ENCODE data around the gene PRKN. TPM values are rescaled to one million over a fixed set of nuclear protein-coding genes. Genes with fewer than 3 reads are reported as not detected.

The PRKN gene
- total and polyA plus RNA-seq, 2 experiments from 2014 or later = 0.10 to 0.84 TPM

- Histone ChIP-seq H3K4me3 (no peak overlapping the region), H4K20me1 (replicated peaks; ENCODE audit: insufficient read depth) (no peaks in the 10 kb centered on the region), H2AFZ (no peak overlapping the region), H3K4me2 (no peak overlapping the region), H3K27me3 (ENCODE audit: insufficient read depth) (no peaks in the 10 kb centered on the region), H3K36me3 (ENCODE audit: insufficient read depth) (no peaks in the 10 kb centered on the region), H3F3A (replicated peaks; ENCODE audit: low read depth) (no peaks in the 10 kb centered on the region), H3K27ac (ENCODE audit: low read depth) (no peak overlapping the region), H3K9me2 (ENCODE audit: insufficient read depth) (no peaks in the 10 kb centered on the region; the same call in 1 of the 2 replicates), H3K79me2 (replicated peaks; ENCODE audit: insufficient read depth) (no peaks in the 10 kb centered on the region), H3K4me1 (ENCODE audit: insufficient read depth) (no peaks in the 10 kb centered on the region)
- H3K27ac Mint-ChIP-seq = no peak overlapping the region
- H3K9me3 Mint-ChIP-seq = no peaks in the 10 kb centered on the region; the same call in 2 of the 3 replicates
- ATAC-seq (no peak), DNase-seq (ENCODE audit: low spot score) (no peak)
- peaks cover 2% of the 10 kb centered on the region for H3K27me3 Mint-ChIP-seq (ENCODE audit: insufficient read depth, low read depth, poor library complexity)
- H3K4me3 Mint-ChIP-seq = no peak overlapping the region
- TF ChIP-seq ZNF114 (CRISPR knock-in tag; IDR thresholded peaks at IDR 0.05) (no peak), POLR2AphosphoS5 (IDR thresholded peaks at IDR 0.05; ENCODE audit: low read depth) (no peak), ETS1 (IDR thresholded peaks at IDR 0.05) (no peak), ZNF331 (CRISPR knock-in tag; IDR thresholded peaks at IDR 0.05; ENCODE audit: low read depth) (no peak), JUNB (IDR thresholded peaks at IDR 0.05; ENCODE audit: unreplicated experiment) (no peak), REST (IDR thresholded peaks at IDR 0.05; ENCODE audit: unreplicated experiment) (no peak), CTCF (conservative IDR thresholded peaks at IDR 0.05; ENCODE audit: low read depth in 2 of 2) (no peak), STAT1 (IDR thresholded peaks at IDR 0.05; ENCODE audit: unreplicated experiment) (no peak), EZH2 (IDR thresholded peaks at IDR 0.05; ENCODE audit: low read depth, unreplicated experiment) (no peak), CREB1 (CRISPR knock-in tag; IDR thresholded peaks at IDR 0.05; ENCODE audit: low read depth) (no peak), EZH2phosphoT487 (IDR thresholded peaks at IDR 0.05; ENCODE audit: unreplicated experiment) (no peak), NANOG (IDR thresholded peaks at IDR 0.05; ENCODE audit: borderline replicate concordance) (no peak)
- TF ChIP-seq, protein P1, sequence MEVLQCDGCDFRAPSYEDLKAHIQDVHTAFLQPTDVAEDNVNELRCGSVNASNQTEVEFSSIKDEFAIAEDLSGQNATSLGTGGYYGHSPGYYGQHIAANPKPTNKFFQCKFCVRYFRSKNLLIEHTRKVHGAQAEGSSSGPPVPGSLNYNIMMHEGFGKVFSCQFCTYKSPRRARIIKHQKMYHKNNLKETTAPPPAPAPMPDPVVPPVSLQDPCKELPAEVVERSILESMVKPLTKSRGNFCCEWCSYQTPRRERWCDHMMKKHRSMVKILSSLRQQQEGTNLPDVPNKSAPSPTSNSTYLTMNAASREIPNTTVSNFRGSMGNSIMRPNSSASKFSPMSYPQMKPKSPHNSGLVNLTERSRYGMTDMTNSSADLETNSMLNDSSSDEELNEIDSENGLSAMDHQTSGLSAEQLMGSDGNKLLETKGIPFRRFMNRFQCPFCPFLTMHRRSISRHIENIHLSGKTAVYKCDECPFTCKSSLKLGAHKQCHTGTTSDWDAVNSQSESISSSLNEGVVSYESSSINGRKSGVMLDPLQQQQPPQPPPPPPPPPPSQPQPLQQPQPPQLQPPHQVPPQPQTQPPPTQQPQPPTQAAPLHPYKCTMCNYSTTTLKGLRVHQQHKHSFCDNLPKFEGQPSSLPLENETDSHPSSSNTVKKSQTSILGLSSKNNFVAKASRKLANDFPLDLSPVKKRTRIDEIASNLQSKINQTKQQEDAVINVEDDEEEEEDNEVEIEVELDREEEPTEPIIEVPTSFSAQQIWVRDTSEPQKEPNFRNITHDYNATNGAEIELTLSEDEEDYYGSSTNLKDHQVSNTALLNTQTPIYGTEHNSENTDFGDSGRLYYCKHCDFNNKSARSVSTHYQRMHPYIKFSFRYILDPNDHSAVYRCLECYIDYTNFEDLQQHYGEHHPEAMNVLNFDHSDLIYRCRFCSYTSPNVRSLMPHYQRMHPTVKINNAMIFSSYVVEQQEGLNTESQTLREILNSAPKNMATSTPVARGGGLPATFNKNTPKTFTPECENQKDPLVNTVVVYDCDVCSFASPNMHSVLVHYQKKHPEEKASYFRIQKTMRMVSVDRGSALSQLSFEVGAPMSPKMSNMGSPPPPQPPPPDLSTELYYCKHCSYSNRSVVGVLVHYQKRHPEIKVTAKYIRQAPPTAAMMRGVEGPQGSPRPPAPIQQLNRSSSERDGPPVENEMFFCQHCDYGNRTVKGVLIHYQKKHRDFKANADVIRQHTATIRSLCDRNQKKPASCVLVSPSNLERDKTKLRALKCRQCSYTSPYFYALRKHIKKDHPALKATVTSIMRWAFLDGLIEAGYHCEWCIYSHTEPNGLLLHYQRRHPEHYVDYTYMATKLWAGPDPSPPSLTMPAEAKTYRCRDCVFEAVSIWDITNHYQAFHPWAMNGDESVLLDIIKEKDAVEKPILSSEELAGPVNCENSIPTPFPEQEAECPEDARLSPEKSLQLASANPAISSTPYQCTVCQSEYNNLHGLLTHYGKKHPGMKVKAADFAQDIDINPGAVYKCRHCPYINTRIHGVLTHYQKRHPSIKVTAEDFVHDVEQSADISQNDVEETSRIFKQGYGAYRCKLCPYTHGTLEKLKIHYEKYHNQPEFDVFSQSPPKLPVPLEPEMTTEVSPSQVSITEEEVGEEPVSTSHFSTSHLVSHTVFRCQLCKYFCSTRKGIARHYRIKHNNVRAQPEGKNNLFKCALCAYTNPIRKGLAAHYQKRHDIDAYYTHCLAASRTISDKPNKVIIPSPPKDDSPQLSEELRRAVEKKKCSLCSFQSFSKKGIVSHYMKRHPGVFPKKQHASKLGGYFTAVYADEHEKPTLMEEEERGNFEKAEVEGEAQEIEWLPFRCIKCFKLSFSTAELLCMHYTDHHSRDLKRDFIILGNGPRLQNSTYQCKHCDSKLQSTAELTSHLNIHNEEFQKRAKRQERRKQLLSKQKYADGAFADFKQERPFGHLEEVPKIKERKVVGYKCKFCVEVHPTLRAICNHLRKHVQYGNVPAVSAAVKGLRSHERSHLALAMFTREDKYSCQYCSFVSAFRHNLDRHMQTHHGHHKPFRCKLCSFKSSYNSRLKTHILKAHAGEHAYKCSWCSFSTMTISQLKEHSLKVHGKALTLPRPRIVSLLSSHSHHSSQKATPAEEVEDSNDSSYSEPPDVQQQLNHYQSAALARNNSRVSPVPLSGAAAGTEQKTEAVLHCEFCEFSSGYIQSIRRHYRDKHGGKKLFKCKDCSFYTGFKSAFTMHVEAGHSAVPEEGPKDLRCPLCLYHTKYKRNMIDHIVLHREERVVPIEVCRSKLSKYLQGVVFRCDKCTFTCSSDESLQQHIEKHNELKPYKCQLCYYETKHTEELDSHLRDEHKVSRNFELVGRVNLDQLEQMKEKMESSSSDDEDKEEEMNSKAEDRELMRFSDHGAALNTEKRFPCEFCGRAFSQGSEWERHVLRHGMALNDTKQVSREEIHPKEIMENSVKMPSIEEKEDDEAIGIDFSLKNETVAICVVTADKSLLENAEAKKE (CRISPR knock-in tag; IDR thresholded peaks at IDR 0.05) = no peak
- no peaks in the 10 kb centered on the region for H3K36me3 Mint-ChIP-seq (ENCODE audit: low read depth)
- H3K4me1 Mint-ChIP-seq = no peaks in the 10 kb centered on the region
These were observed 1265.4 kb downstream of the PRKN start for GRCh38 chr6:161462148-161462547.

Data from GM23338 (cell line).